ENCODE measurements around the gene SH3PXD2A.

The SH3PXD2A gene

DNA sequence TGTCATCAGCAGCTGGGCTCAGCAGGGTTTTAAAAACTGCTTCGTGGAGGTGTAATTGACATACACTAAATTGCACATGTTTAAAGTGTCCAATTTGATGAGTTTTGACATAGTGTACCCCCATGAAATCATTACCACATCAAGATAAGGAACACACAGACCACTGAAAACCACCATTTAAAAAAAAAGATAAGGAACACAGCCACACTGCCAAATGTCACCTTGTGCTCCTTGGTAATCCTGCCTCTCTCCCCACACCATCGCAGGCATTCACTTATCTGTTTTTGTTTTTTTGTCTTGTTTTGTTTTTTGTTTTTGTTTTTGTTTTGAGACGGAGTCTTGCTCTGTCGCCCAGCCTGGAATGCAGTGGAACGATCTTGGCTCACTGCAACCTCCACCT lies 286.9 kb downstream of the SH3PXD2A start:
- DNase-seq (no peak), ATAC-seq (ENCODE audit: insufficient read depth, low read depth) (no peak)
- H3K4me3 ChIP-seq (ENCODE audit: low read depth in 1 of 2, low read length in 2 of 2) = no peak overlapping the region
- no peak overlapping the region for H3K4me2 ChIP-seq (ENCODE audit: insufficient read depth, low read length)
- H2AFZ ChIP-seq (ENCODE audit: low read depth, low read length) = no peak overlapping the region
- H3K27me3 ChIP-seq (ENCODE audit: insufficient read depth, low read length, poor library complexity) = no peaks in the 10 kb centered on the region
- no peak overlapping the region for H3K27ac ChIP-seq (ENCODE audit: low read length)
- H4K20me1 ChIP-seq (ENCODE audit: insufficient read depth, low read length) = 0 out of 2 replicates have a peak, but pooled peaks cover 4% of the 10 kb centered on the region
- H3K79me2 ChIP-seq (ENCODE audit: insufficient read depth, low read length) = no peaks in the 10 kb centered on the region
- H3K4me1 ChIP-seq (ENCODE audit: insufficient read depth, low read length) = no peaks in the 10 kb centered on the region
- no peak overlapping the region for H3K9ac ChIP-seq (ENCODE audit: low read depth, low read length)
- H3K9me3 ChIP-seq (ENCODE audit: insufficient read depth, low read length, severe bottlenecking) = no peaks in the 10 kb centered on the region
- no peaks in the 10 kb centered on the region for H3K36me3 ChIP-seq (ENCODE audit: insufficient read depth, low read length)
- TF ChIP-seq, protein P1, sequence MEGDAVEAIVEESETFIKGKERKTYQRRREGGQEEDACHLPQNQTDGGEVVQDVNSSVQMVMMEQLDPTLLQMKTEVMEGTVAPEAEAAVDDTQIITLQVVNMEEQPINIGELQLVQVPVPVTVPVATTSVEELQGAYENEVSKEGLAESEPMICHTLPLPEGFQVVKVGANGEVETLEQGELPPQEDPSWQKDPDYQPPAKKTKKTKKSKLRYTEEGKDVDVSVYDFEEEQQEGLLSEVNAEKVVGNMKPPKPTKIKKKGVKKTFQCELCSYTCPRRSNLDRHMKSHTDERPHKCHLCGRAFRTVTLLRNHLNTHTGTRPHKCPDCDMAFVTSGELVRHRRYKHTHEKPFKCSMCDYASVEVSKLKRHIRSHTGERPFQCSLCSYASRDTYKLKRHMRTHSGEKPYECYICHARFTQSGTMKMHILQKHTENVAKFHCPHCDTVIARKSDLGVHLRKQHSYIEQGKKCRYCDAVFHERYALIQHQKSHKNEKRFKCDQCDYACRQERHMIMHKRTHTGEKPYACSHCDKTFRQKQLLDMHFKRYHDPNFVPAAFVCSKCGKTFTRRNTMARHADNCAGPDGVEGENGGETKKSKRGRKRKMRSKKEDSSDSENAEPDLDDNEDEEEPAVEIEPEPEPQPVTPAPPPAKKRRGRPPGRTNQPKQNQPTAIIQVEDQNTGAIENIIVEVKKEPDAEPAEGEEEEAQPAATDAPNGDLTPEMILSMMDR (IDR thresholded peaks at IDR 0.05; ENCODE audit: borderline replicate concordance, extremely low read depth, low read length, poor library complexity, severe bottlenecking) = no peak
- no peak for TF ChIP-seq EZH2 (IDR thresholded peaks at IDR 0.05; ENCODE audit: borderline replicate concordance, low read depth, low read length, severe bottlenecking)

DNA sequence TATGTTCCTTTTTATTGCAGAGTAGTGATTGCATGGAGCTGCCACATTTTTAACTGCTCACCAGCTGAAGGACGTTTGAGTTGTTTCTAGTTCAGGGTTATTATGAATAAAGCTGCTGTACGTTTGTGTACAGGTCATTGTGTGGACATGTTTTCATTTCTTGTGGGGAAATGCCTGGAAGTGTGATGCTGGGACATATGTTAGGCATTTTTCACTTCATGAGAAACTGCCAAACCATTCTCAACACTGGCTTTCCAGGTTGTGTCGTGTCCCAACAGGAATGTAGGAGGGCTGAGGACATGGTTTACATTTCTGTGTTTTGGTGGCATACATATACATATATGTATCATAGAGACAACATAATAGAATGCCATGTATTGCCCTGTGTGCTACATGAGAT lies 288.8 kb downstream of the SH3PXD2A start:
- H3K79me2 ChIP-seq (ENCODE audit: insufficient read depth, low read length) = no peaks in the 10 kb centered on the region
- no peaks in the 10 kb centered on the region for H3K9me3 ChIP-seq (ENCODE audit: insufficient read depth, low read length, severe bottlenecking)
- H2AFZ ChIP-seq (ENCODE audit: low read depth, low read length) = no peak overlapping the region
- H3K4me3 ChIP-seq (ENCODE audit: low read depth in 1 of 2, low read length in 2 of 2) = no peak overlapping the region
- no peaks in the 10 kb centered on the region for H3K27me3 ChIP-seq (ENCODE audit: insufficient read depth, low read length, poor library complexity)
- H3K27ac ChIP-seq (ENCODE audit: low read length) = no peak overlapping the region
- H3K9ac ChIP-seq (ENCODE audit: low read depth, low read length) = no peak overlapping the region
- no peaks in the 10 kb centered on the region for H3K4me1 ChIP-seq (ENCODE audit: insufficient read depth, low read length)
- H4K20me1 ChIP-seq (ENCODE audit: insufficient read depth, low read length) = 0 out of 2 replicates have a peak, but pooled peaks cover 2% of the 10 kb centered on the region
- H3K36me3 ChIP-seq (ENCODE audit: insufficient read depth, low read length) = no peaks in the 10 kb centered on the region
- TF ChIP-seq, protein P1 (IDR thresholded peaks at IDR 0.05; ENCODE audit: borderline replicate concordance, extremely low read depth, low read length, poor library complexity, severe bottlenecking) = no peak
- no peak for TF ChIP-seq EZH2 (IDR thresholded peaks at IDR 0.05; ENCODE audit: borderline replicate concordance, low read depth, low read length, severe bottlenecking)
- DNase-seq (no peak), ATAC-seq (ENCODE audit: insufficient read depth, low read depth) (no peak)
- no peak overlapping the region for H3K4me2 ChIP-seq (ENCODE audit: insufficient read depth, low read length)

DNA sequence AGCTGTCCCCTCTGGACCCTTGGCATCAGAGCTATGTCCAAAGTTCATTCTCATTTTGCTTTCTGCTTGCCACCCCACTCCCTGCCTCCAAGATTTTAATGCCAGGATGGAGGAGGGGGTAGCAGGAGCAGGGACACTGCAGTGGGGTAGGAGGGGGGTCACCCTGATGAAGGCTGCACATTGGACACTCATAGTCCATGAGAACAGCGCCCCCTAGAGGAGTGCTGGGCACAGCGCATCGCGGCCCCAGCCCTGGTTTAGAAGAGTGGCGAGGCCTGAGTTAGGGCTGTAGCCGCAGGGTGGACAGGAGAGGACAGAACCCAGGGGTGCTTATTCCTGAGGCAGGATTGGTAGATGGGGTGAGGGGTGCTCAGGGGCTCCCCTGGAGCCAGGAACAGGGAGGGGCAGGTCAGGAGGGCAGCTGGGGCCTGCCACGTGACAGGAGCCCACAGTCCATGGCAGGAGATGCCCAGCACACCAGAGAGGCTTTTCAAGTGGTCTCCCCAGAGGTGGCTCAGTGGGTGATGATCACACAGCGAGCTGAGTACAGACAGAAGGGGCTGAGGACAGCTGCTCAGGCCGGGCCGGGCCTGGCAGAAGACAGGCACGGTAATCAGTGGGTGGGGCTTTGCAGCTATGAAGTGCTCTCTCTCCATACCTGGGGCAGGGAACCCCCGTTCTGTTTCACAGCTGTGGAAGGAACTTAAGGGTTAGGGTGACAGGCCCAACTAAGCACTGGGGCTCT lies 290.4 kb downstream of the SH3PXD2A start:
- peak; percentile 26 for DNase-seq
- no peak overlapping the region for H3K4me2 ChIP-seq (ENCODE audit: insufficient read depth, low read length)

More for the DNA sequence above, 290.4 kb downstream of the SH3PXD2A start:
- Histone ChIP-seq H3K9ac (ENCODE audit: low read depth, low read length) (no peak overlapping the region), H2AFZ (ENCODE audit: low read depth, low read length) (no peak overlapping the region), H3K4me3 (ENCODE audit: low read depth in 1 of 2, low read length in 2 of 2) (no peak overlapping the region), H3K27me3 (ENCODE audit: insufficient read depth, low read length, poor library complexity) (peaks cover 2% of the 10 kb centered on the region), H3K27ac (ENCODE audit: low read length) (no peak overlapping the region), H3K36me3 (ENCODE audit: insufficient read depth, low read length) (no peaks in the 10 kb centered on the region), H3K79me2 (ENCODE audit: insufficient read depth, low read length) (no peaks in the 10 kb centered on the region), H4K20me1 (ENCODE audit: insufficient read depth, low read length) (no peaks in the 10 kb centered on the region), H3K9me3 (ENCODE audit: insufficient read depth, low read length, severe bottlenecking) (no peaks in the 10 kb centered on the region), H3K4me1 (ENCODE audit: insufficient read depth, low read length) (no peaks in the 10 kb centered on the region)
- peak; percentile 63 for ATAC-seq (ENCODE audit: insufficient read depth, low read depth)
- TF ChIP-seq, protein P1 (IDR thresholded peaks at IDR 0.05; ENCODE audit: borderline replicate concordance, extremely low read depth, low read length, poor library complexity, severe bottlenecking) = peak; percentile 82
- no peak for TF ChIP-seq EZH2 (IDR thresholded peaks at IDR 0.05; ENCODE audit: borderline replicate concordance, low read depth, low read length, severe bottlenecking)

Data from DND-41 (cell line).